NOMO-1 treated with dmso at 0.1 percent for 144 hours (cell line): ENCODE data around the gene FCAMR.
"Not testable (repeated sequence)": the region's sequence is repeated elsewhere in the genome, so short reads cannot be mapped to it uniquely, and the experiment has no call there.

Experiments used
- DNase-seq: peaks from one replicate; lab custom pipeline; 2025; ENCODE audit not compliant: unreplicated experiment; lab: John Stamatoyannopoulos, UW

The FCAMR gene

DNA sequence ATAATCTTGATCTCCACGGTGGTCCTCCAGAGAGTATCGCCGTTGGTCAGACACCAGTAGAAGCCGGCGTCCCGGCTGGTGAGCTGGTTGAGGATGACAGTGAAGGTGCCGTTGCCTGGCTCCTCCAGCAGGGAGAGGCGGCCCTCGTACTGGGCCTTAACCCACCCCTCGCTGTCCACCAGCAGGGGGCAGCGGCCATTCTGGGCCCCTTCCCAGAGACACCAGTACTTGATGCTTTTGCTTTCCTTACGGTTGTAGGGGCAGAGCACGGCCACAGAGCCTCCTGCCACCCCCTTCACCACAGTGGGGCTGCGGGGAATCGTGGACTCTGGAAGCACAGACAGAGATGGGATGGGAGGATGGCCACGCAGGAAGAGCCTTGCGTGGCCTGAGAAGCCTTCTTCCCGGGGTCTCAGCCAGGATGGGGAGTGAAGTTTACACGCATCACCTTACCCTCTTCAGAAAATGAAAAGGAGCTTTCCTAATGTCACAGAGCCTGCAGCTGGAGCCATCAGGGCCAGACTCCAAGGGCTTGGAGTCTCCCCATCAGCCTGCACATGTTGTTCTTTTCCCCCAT, 34.7 kb downstream of the FCAMR start:
- peak; percentile 21 for DNase-seq

DNA sequence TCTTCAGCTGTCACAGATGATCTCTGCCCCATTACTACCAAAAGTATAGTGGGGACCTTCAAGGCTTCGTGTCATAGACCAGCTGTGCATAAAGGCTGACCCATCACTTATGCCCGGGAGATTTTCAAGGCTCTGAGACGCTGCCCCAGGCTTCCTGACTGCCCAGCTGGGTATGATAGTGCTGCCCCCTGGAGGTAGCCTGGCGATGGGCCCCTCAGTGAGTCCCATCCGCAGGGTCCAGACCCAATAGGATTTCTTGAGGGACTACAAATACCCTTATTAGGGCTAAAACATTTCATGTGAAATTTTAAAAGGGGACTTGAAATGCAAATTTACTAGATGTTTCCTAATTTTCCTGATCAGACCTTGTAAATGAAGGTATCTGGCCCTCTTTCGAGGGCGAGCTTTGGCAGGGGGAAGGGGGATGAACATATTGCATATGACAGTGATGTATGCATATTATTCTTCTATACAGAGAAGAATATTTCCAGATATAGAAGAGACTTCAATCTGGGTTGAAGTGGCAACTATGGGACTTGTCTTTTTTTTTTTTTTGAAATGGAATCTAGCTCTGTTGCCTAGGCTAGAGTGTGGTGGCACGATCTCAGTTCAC, 36.8 kb downstream of the FCAMR start:
- no peak for DNase-seq

GRCh38 chr1:206932177-206932576, 38.1 kb downstream of the FCAMR start:
- DNase-seq, result no peak

DNA sequence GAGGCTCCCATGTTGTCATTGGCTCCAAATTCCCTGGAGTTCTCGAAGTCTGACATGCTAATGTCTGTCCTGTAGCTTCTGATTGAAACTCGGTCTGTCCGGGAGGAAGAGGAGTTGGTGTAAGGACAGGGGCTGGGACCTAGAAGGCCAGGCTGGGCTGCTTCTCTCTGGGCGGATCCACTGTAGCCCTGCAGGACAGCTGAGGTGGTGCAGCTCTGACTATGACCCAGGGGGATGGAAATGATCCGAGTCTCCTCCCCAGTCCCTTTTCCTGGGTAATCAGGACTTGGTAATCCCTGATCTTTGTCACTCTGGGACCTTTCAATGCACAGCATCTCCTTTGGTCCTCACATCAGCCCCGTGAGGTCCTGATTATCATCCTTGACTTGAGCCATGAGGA, 38.6 kb downstream of the FCAMR start:
- no peak for DNase-seq

DNA sequence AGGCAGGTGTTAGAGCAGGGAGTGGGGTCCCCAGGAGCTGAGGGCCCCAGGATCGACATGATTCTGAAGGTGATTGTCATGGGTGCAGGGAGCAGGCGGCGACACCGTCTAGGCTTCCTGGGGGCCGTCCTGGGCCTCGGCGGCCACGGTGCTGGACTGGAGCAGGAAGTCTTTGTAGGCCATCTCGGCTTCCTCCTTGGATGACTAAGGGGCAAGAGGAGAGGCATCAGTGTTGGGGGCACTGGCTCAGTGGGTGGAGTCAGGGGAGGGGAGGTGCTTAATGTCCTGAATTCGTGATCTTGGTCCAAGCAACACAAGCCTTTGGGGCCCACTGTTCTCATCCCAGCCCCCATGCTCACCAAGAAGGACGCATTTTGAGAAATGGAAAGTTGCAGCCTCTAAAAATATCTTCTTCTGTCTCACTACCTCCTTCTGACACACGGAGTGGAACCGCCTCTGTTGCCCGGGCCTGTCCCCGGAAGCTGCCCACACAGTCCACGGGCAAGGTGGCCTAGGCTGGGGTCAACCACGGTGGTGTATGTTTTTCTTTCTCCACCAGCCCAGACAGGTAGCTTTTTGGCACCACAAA, 40.0 kb downstream of the FCAMR start:
- DNase-seq, result peak; percentile 58

GRCh38 chr1:206929524-206929923, 40.7 kb downstream of the FCAMR start:
- DNase-seq, result no peak

GRCh38 chr1:206926286-206926685, 44.0 kb downstream of the FCAMR start:
- DNase-seq, result no peak

DNA sequence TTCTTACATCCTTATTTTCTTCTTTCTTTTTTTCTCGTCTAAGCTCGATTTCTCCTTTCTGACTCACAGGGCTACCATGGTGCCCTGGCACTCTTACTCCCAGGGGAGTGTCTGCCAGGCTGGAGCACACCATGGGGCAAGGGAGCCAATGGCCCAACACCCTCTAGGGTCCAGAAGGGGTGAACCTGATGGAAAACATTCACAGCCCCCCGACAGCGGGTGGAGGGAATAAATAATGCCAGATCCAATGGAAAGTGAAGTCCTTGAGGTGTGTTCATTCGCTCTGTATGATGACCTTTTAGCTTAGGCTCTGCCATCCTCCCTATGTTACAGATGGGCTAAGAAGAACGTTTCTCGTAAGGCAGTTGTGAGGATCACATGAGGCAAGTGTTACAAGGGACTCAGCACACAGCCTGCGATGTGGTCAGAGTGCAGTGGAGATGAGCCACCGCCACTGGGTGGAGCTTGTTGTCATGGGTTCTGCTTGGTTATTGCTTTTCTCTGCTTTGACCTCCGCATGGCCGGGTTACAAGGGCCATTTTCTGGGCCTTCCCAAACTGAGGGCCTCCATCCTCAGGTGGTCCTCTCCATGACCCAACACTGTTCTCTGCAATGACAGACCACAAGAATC, 45.0 kb downstream of the FCAMR start:
- DNase-seq, result no peak

DNA sequence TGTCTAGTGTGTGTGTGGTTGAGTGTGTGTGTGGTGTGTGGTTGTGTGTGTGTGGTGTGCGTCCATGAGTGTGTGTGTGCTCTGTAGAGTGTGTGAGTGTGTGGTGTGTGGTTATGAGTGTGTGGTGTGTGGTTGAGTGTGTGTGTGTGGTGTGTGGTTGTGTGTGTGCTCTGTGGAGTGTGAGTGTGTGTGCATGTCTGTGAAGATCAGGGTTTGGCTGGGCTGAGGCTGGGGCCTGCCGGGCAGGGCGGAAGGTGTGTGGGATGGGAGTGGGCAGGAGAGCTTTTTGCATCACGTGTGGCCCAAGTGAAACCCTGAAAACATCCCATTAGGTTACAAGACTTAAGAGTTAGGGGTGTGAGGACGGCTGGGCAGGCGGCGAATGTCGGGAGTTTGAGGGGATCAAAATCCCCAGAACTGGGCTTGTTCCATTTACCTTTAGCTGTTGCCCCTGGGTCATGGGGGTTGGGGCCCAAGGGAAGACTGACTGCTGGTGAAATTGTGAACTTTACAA, 45.6 kb downstream of the FCAMR start:
- DNase-seq, result no peak

GRCh38 chr1:206923961-206924557, 46.2 kb downstream of the FCAMR start:
- not testable (repeated sequence) for DNase-seq

DNA sequence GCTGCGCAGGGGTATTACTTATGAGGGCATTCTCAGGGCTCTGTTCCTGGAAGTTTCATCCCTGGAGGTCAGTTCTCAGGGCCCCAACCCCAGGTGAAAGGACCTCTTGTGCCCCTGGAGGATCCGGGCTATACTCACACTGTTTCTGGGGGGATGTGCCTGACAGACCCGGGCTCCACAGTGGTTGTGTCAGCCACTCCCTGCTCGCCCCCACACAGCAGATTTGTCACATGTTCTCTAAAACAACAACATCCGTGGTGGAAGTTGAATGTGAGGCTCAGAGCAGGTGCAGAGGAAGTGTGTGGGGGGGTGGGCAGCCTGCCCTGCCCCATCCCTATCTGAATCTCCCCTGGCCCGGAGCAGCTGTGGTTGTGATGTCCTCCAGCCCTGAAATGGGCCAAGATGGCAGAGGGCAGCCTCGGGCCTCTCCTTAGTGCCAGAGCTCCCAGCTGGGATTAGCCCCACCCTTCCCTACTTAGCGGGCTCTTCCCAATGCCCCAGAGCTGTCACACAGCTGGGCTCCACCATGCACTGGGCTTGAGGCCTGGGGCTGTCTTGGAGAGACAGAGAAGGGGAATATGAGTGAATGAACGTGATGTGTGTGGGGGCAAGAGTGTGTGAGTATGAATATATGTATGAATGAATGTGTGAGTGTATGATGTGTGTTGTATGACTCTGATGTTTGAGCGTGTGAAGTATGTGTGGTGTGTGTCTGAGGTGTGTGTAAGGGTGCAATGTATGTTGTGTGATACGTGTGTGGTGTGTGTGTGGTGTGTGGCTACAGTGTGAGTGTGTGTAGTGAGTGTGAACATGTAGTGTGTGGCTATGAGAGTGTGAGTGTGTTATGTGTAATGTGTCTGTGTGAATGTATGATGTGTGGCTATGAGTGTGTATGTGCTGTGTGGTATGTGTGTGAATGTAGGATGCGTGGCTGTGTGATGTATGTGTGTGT, 47.0 kb downstream of the FCAMR start:
- DNase-seq, result no peak

GRCh38 chr1:206922524-206922923, 47.7 kb downstream of the FCAMR start:
- DNase-seq, result no peak

DNA sequence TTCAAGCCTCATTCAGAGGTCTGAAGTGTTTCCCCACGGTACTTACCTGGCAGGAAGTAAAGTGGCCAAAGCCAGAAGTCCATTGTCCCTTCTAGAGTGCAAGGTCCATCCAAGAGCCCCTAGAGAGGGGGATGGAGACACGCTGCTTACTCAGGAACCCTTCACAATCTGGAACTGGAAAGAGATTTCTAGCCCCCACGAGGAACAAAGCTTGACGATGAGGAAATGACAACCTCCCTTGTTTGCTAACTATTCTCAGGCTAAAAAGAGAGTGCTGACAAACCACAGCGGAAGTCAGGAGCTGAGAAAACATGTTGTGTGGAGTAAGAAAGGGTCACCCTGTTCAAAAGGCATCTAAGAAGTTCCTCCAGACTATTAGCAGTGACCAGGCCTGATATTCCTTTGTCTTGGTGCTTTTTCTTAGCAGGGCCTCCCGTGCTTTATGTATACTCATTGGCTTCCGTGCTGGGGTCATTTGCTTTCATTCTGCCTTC, 48.4 kb downstream of the FCAMR start, which contains the start of gene FCMR:
TSS of gene FCMR (minus strand) at position 170 of the 494 bp plus-strand sequence. CDS start at position 83, 87 bp downstream.
- DNase-seq, result peak; percentile 71

DNA sequence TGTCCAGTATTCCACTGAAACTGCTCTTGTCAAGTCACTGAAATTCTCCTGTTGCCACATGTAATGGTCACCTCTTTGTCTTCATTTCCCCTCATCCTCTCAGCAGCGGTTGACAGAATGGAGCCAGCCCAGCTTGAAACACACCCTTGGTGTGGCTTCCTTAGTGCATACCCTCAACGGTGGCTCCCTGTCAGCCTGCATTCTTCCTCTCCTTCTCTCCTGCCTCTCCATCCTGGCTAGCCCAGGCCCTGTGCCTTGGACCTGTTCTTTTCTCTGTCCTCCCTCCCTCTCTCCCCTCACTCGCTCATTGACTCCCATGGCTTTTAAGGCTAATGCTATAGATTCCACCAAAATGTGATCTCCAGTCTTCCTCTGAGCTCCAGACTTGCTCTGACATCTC, 52.2 kb downstream of the FCAMR start:
- no peak for DNase-seq

GRCh38 chr1:206916000-206916709, 54.1 kb downstream of the FCAMR start:
- no peak for DNase-seq

GRCh38 chr1:206915030-206915735, 55.1 kb downstream of the FCAMR start:
- DNase-seq, result no peak

DNA sequence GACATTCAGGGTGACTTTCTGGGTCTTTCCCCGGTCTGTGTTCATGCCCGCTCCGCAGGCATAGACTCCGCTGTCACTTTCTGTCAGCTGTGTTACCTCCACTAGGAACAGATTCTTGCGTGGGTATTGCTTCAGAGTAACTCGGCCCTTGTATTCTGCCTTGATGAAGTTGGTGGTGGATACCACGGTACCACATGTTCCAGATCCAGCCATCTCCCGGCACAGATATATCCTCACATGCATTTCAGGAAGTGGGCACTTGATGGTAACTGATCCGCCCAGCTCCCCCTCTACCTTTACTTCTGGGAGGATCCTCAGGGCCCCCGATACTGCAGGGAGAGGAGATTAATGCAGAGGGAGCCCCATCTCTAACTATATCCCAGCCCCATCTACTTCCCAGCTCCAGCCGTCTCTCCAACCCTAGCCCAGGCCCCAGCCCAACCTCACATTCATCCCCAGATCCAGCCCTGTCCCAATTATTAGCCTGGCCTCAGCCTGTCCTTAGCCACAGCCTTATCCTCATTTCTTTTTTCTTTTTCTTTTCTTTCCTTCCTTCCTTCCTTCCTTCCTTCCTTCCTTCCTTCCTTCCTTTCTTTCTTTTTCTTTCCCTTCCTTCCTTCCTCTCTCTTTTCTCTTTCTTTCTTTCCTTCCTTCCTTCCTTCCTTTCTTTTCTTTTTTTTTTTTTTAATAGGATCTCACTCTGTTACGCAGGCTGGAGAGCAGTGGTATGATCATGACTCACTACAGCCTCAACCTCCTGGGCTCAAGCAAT, 56.3 kb downstream of the FCAMR start:
- no peak for DNase-seq

DNA sequence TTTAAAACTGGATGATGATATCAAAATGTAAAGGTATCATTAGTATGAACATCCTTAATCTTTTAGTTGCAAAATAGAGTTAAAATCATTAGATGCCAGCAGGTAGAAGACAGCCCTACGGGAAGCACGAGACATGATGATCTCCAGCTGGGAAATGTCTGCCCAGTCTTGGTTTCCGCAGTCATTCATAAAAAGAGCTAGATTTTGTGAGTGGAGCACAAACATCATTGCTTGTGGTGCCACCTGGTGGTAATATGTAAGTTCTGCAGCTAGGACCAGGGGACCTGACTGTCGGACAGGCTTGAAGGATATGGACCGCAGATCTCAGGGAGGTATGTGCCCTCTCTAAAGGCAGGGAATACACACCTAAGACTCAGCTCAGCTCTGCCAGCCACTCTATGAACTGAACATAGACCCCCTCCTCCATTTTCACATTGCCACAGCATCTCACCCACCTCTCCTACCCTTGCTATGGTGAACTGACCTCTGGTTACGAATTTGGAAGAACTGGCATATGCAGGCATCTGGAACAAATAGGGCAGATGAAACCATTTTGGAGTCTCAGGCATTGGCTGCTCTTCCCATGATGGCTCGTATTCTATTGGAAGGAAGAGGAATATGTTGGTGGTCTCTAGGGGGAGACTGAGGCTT, 57.7 kb downstream of the FCAMR start:
- DNase-seq, result peak; percentile 35
